HG03571 (cell line): ENCODE results near the gene TMTC1.
"Not testable (repeated sequence)": the region's sequence is repeated elsewhere in the genome, so short reads cannot be mapped to it uniquely, and the experiment has no call there.

Experiments
- ATAC-seq: cut with Tn5 transposase; IDR thresholded peaks from one replicate; pipeline ENCODE4 v1.9.1; 2021; ENCODE audit not compliant: unreplicated experiment

The TMTC1 gene

GRCh38 chr12:29783773-29784666 is at the start of gene TMTC1:
Gene TMTC1, minus strand, starts transcription at chr12:29783942. Its CDS starts 191 bp downstream, at chr12:29783751.
- no peak for ATAC-seq

- no peak for ATAC-seq
These were observed 47.4 kb upstream of the TMTC1 start for GRCh38 chr12:29831173-29831572.

- no peak for ATAC-seq
These were observed 46.6 kb upstream of the TMTC1 start for GRCh38 chr12:29830391-29830790.

- no peak for ATAC-seq
These were observed 35.3 kb upstream of the TMTC1 start for GRCh38 chr12:29818916-29819623.

GRCh38 chr12:29816874-29817725 is 33.4 kb upstream of the TMTC1 start:
- no peak for ATAC-seq

- not testable (repeated sequence) for ATAC-seq
These were observed 26.0 kb upstream of the TMTC1 start for GRCh38 chr12:29809616-29810361.

- ATAC-seq: no peak
These were observed 23.4 kb upstream of the TMTC1 start for GRCh38 chr12:29807129-29807528.

- no peak for ATAC-seq
These were observed 20.3 kb upstream of the TMTC1 start for GRCh38 chr12:29804019-29804418.

GRCh38 chr12:29799591-29799990 is 15.8 kb upstream of the TMTC1 start:
- no peak for ATAC-seq

- ATAC-seq: no peak
These were observed 14.0 kb upstream of the TMTC1 start for GRCh38 chr12:29797565-29798355.

GRCh38 chr12:29796823-29797263 is 13.1 kb upstream of the TMTC1 start:
- ATAC-seq: no peak

GRCh38 chr12:29795715-29796114 is 12.0 kb upstream of the TMTC1 start:
- ATAC-seq: no peak

- no peak for ATAC-seq
These were observed 11.1 kb upstream of the TMTC1 start for GRCh38 chr12:29794862-29795261.

- no peak for ATAC-seq
These were observed 9.1 kb upstream of the TMTC1 start for GRCh38 chr12:29792853-29793252.

GRCh38 chr12:29792132-29792531 is 8.4 kb upstream of the TMTC1 start:
- no peak for ATAC-seq

GRCh38 chr12:29782871-29783772 is 620 bp downstream of the TMTC1 start:
- no peak for ATAC-seq

- peak; percentile 80 for ATAC-seq
These were observed 1.4 kb downstream of the TMTC1 start for GRCh38 chr12:29782285-29782870.

- peak; percentile 34 for ATAC-seq
These were observed 2.0 kb downstream of the TMTC1 start for GRCh38 chr12:29781705-29782266.
